Upper lobe of right lung (tissue), 1 donor: Measurements from ENCODE around the gene EXTL2. TPM values are rescaled to one million over a fixed set of nuclear protein-coding genes. Genes with fewer than 3 reads are reported as not detected.
A peak's percentile ranks its signal among the peaks of the same experiment; 100 is the strongest.
"Not testable (repeated sequence)": the region's sequence is repeated elsewhere in the genome, so short reads cannot be mapped to it uniquely, and the experiment has no call there.

Experiments
- ATAC-seq: fragments of 200-7000 bp; cut with Tn5 transposase; one replicate; pipeline ENCODE4 v1.9.1; 2020; ENCODE audit warnings: mild to moderate bottlenecking, moderate library complexity
- DNase-seq: peaks from one replicate; pipeline ENCODE4 v3.0.0-alpha.2; 2020
- H3K27ac ChIP-seq: fragments of 200-600 bp; one replicate; pipeline ENCODE4 v1.8.0; 2022
- H3K27me3 ChIP-seq: fragments of 200-600 bp; one replicate; pipeline ENCODE4 v1.8.0; 2022; ENCODE audit warnings: mild to moderate bottlenecking
- H3K36me3 ChIP-seq: fragments of 200-600 bp; one replicate; pipeline ENCODE4 v1.8.0; 2022
- H3K4me1 ChIP-seq: fragments of 200-600 bp; one replicate; pipeline ENCODE4 v1.8.0; 2022
- H3K4me3 ChIP-seq: fragments of 200-600 bp; one replicate; pipeline ENCODE4 v1.8.0; 2022; ENCODE audit warnings: mild to moderate bottlenecking
- H3K9me3 ChIP-seq: fragments of 200-600 bp; one replicate; pipeline ENCODE4 v1.8.0; 2022
- intact Hi-C: fragments of 100-400 bp; cut with DNase I; formaldehyde crosslinking; loops from one replicate; pipeline ENCODE4 v1.11.0; 2022
- total RNA-seq: library from RNA; stranded (reverse); fragmentation: NEBNext Ultra II Directional; extraction: Animal tissue kit (Norgen Biotek cat#: 25700); gene quantifications from one replicate; pipeline ENCODE4 v1.2.1, GENCODE V29; 2021
- TF ChIP-seq, protein P1 (sequence below): fragments of 200-600 bp; IDR thresholded peaks from one replicate; pipeline ENCODE4 v1.8.0; 2022; ENCODE audit warnings: antibody characterized with exemption
- donor health status: DM: no; HTN: yes; CAD: no; lungs with severe emphysema.

Gene EXTL2
- total RNA-seq, 1 donor from 2014 or later = 11.6 TPM

DNA sequence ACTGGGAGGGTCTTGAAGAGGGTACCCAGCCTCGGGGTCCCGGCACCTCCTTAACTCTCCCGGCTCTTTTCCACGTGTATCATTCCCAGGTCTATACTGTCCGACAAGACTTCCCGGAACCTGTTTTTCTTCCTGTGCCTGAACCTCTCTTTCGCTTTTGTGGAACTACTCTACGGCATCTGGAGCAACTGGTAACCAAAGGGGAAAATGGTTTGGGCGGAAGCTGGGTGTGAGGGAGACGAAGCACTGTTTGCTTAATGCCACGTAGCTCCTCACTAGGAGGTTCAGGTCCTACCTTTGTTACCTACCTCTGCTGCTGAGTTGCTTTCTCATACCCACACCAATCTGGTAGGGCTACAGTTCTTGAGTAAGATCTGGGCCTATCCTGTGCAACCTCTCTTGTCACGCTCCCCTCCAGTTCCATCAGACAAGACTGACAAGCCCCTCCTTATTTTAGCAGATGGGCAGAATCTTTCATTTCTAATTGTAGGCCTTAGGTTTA is 1.9 kb upstream of the EXTL2 start:
- Histone ChIP-seq H3K9me3 (no peaks in the 10 kb centered on the region), H3K27me3 (no peaks in the 10 kb centered on the region), H3K4me1 (peaks cover 30% of the 10 kb centered on the region), H3K36me3 (peaks cover 27% of the 10 kb centered on the region), H3K4me3 (peak overlapping the region; percentile 90), H3K27ac (peak overlapping the region; percentile 98)
- intact Hi-C loops = no loop called here
- TF ChIP-seq, protein P1, sequence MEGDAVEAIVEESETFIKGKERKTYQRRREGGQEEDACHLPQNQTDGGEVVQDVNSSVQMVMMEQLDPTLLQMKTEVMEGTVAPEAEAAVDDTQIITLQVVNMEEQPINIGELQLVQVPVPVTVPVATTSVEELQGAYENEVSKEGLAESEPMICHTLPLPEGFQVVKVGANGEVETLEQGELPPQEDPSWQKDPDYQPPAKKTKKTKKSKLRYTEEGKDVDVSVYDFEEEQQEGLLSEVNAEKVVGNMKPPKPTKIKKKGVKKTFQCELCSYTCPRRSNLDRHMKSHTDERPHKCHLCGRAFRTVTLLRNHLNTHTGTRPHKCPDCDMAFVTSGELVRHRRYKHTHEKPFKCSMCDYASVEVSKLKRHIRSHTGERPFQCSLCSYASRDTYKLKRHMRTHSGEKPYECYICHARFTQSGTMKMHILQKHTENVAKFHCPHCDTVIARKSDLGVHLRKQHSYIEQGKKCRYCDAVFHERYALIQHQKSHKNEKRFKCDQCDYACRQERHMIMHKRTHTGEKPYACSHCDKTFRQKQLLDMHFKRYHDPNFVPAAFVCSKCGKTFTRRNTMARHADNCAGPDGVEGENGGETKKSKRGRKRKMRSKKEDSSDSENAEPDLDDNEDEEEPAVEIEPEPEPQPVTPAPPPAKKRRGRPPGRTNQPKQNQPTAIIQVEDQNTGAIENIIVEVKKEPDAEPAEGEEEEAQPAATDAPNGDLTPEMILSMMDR = no peak
- no peak for DNase-seq
- peak; percentile 28 for ATAC-seq

- peaks cover 30% of the 10 kb centered on the region for H3K4me1 ChIP-seq
- H3K27ac ChIP-seq = peak within 1 kb of the TSS; percentile 98
- TF ChIP-seq, protein P1 = no peak
- no peaks in the 10 kb centered on the region for H3K27me3 ChIP-seq
- ATAC-seq (peak; percentile 97), DNase-seq (peak; percentile 99)
- no peaks in the 10 kb centered on the region for H3K9me3 ChIP-seq
- peak within 1 kb of the TSS; percentile 90 for H3K4me3 ChIP-seq
- H3K36me3 ChIP-seq = peaks cover 21% of the 10 kb centered on the region
- intact Hi-C loops = no loop called here
These were observed 1.2 kb upstream of the EXTL2 start, which contains the start of gene SLC30A7 for GRCh38 chr1:100895540-100896480. Gene SLC30A7 (plus strand): TSS chr1:100896090. CDS start chr1:100896263, 173 bp downstream.

GRCh38 chr1:100893718-100894117 is 924 bp downstream of the EXTL2 start:
- no peak for ATAC-seq
- H3K27ac ChIP-seq = no peak overlapping the region

GRCh38 chr1:100892554-100892953 is 2.1 kb downstream of the EXTL2 start:
- peaks cover 15% of the 10 kb centered on the region for H3K9me3 ChIP-seq
- H3K4me3 ChIP-seq = no peak overlapping the region
- intact Hi-C loops = no loop called here
- H3K27me3 ChIP-seq = no peaks in the 10 kb centered on the region
- H3K27ac ChIP-seq = no peak overlapping the region
- H3K4me1 ChIP-seq = peaks cover 20% of the 10 kb centered on the region
- TF ChIP-seq, protein P1 = no peak
- DNase-seq = no peak
- no peak for ATAC-seq
- no peaks in the 10 kb centered on the region for H3K36me3 ChIP-seq

More at GRCh38 chr1:100893718-100894117, 924 bp downstream of the EXTL2 start:
- H3K9me3 ChIP-seq = peaks cover 15% of the 10 kb centered on the region
- intact Hi-C loops = no loop called here
- peaks cover 30% of the 10 kb centered on the region for H3K4me1 ChIP-seq
- H3K36me3 ChIP-seq = peaks cover under 1% of the 10 kb centered on the region
- TF ChIP-seq, protein P1 = no peak
- no peak for DNase-seq
- no peaks in the 10 kb centered on the region for H3K27me3 ChIP-seq
- H3K4me3 ChIP-seq = peak overlapping the region; percentile 90

DNA sequence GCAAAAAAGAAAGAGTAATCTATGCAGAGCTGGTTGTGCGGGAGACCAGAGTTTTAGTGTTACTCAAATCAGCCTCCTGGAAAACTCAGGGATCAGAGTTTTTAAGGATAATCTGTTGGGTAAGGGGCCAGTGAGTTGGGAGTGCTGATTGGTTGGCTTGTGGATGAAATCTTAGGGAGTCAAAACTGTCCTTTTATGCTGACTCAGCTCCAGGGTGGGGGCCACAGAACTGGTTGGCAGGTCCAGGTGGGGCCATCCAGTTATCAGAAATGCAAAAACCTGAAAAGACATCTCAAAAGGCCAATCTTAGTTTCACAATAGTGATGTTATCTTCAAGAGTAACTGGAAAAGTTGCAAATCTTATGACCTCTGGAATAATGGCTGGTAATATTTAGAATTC is 3.3 kb downstream of the EXTL2 start:
- Histone ChIP-seq H3K9me3 (peaks cover 15% of the 10 kb centered on the region), H3K27me3 (no peaks in the 10 kb centered on the region), H3K36me3 (no peaks in the 10 kb centered on the region), H3K4me1 (peaks cover 9% of the 10 kb centered on the region), H3K4me3 (no peak overlapping the region), H3K27ac (no peak overlapping the region)
- ATAC-seq (no peak), DNase-seq (no peak)
- TF ChIP-seq, protein P1 = no peak
- intact Hi-C loops = no loop called here

GRCh38 chr1:100889869-100890482 is 4.7 kb downstream of the EXTL2 start:
- ATAC-seq, H3K4me1 ChIP-seq, intact Hi-C loops, H3K27me3 ChIP-seq, H3K36me3 ChIP-seq, DNase-seq, H3K4me3 ChIP-seq, H3K27ac ChIP-seq: not testable (repeated sequence)
- H3K9me3 ChIP-seq = peaks cover 15% of the 10 kb centered on the region

GRCh38 chr1:100889007-100889406 is 5.6 kb downstream of the EXTL2 start:
- not testable (repeated sequence) for ATAC-seq, H3K27ac ChIP-seq, H3K36me3 ChIP-seq

More at GRCh38 chr1:100889007-100889406, 5.6 kb downstream of the EXTL2 start:
- H3K9me3 ChIP-seq = peaks cover 15% of the 10 kb centered on the region
- H3K4me3 ChIP-seq, intact Hi-C loops, H3K4me1 ChIP-seq, DNase-seq, H3K27me3 ChIP-seq: not testable (repeated sequence)
